Activated naive CD8-positive, alpha-beta T cell treated with anti-CD3 and anti-CD28 coated beads, Interleukin-2, amount 10 ng/mL, durations not matched to agents 7 days and 5 days (primary cell): ENCODE measurements around the gene ACSL3. TPM values are rescaled to one million over a fixed set of nuclear protein-coding genes. Genes with fewer than 3 reads are reported as not detected.
"Not testable (repeated sequence)": the region's sequence is repeated elsewhere in the genome, so short reads cannot be mapped to it uniquely, and the experiment has no call there.

Experiments
- ATAC-seq: fragments of 150-1000 bp; cut with Tn5 transposase; one replicate; pipeline ENCODE4 v1.10.0; 2021; ENCODE audit warnings: low read depth, moderate library complexity
- POLR2A ChIA-PET: fragments of 350-600 bp; sonication (Branson Sonifier 250); formaldehyde crosslinking; loops from one replicate; lab custom pipeline; 2021; ENCODE audit warnings: antibody characterized with exemption; lab: Charles Lee
- DNase-seq: peaks from one replicate; pipeline ENCODE4 v3.0.0; 2021
- H3K27ac Mint-ChIP-seq: one replicate; pipeline ENCODE4 v1.8.0; 2022; ENCODE audit warnings: mild to moderate bottlenecking, mixed read lengths
- H3K27me3 Mint-ChIP-seq: one replicate; pipeline ENCODE4 v1.8.0; 2022; ENCODE audit warnings: mild to moderate bottlenecking, moderate library complexity, mixed read lengths
- H3K36me3 Mint-ChIP-seq: one replicate; pipeline ENCODE4 v1.8.0; 2021; ENCODE audit warnings: mild to moderate bottlenecking, mixed read lengths
- H3K4me1 Mint-ChIP-seq: one replicate; pipeline ENCODE4 v1.8.0; 2021; ENCODE audit warnings: mixed read lengths
- H3K4me3 Mint-ChIP-seq: one replicate; pipeline ENCODE4 v1.8.0; 2022; ENCODE audit warnings: mild to moderate bottlenecking, moderate library complexity, mixed read lengths
- H3K9me3 Mint-ChIP-seq: one replicate; pipeline ENCODE4 v1.8.0; 2021; ENCODE audit warnings: mixed read lengths
- total RNA-seq, 2 experiments: library from RNA; stranded (reverse); gene quantifications; one replicate each; pipeline ENCODE4 v1.2.3, GENCODE V29; 2021

The ACSL3 gene
- total RNA-seq, 2 experiments from 2014 or later = 47.7 to 50.9 TPM

DNA sequence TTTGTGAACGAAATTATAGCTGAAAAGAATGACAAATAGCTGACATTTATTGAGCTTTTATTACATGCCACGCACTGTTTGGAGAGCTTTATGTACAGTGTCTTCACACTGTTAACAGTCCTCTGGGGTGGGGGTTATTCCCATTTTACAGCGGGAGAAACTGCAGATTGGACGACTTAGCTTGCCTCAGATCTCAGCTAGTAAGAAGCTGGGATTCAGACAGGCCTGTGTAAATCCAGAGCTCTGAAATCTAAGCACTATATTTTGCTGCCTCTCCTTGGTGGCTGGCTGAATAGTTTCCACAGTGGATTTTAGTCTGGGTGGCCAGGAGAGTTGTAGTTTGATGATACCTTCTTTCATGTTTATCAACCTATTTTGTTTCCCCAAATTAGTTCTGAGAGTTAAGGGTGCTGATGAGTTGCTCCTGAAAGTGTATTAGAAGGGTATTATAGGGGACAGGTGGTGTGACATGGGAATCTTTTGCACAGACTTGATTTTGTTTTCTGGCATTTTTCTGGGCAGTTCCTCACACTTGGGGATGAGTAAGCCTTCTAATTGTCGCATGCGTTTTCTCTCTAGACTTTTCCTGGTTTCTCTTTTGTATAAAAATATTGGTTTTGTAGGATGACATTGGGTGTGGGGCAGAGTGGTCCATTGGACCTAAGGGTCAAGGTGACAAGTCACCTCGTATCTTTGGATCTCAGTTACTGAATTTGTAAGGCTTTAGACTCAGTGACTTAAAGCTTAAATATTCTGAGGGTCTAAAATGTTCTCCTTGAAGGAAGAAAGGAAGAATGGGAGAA is 1.5 kb downstream of the ACSL3 start:
- Mint-ChIP-seq H3K36me3 (no peaks in the 10 kb centered on the region), H3K9me3 (no peaks in the 10 kb centered on the region), H3K27me3 (peaks cover 15% of the 10 kb centered on the region), H3K4me3 (no peak overlapping the region), H3K27ac (no peak overlapping the region), H3K4me1 (peaks cover 8% of the 10 kb centered on the region)
- ATAC-seq = no peak
- DNase-seq = no peak
- POLR2A ChIA-PET = interaction anchor here (0.6 to 2.6 kb wide), 8 partner anchors 9 to 1537 kb away, joined by 3 to 13 read pairs (median 4); no protein-coding TSS in a partner anchor

DNA sequence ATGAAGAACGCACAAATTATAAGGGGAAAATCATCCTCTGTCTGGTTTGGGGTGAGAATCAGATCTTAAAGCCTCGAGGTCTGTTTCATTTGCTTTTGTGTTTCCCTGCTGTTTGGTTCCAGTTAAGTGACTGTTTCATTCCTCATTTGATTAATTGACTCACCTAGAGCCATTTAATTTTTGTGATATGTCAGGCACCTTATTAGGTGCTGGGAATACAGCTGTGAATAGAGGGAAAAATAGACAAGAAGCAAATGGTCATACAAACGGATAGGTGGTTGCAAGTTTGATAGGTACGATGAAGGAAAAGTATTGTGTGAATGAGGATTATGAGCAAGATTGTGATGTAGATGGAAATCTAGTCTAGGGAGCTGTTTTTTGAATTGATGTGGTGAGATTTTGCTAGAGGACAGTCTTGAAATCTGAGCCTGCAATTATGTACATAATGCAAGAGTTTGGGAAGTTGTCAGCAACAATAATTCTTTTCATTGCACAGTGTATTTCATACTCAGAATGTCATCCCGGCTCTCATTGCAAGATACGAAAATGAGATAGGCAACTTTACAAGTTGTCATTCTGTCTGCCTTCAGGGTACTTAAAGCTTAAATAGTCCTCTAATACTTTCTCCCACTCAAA is 2.2 kb downstream of the ACSL3 start:
- Mint-ChIP-seq H3K36me3 (no peaks in the 10 kb centered on the region), H3K4me1 (peaks cover 8% of the 10 kb centered on the region), H3K27ac (no peak overlapping the region), H3K9me3 (no peaks in the 10 kb centered on the region), H3K4me3 (no peak overlapping the region), H3K27me3 (peaks cover 9% of the 10 kb centered on the region)
- DNase-seq = no peak
- POLR2A ChIA-PET = interaction anchor here (1.0 kb wide), 1 partner anchor 73 kb away, joined by 4 read pairs; no protein-coding TSS in a partner anchor
- no peak for ATAC-seq

GRCh38 chr2:222864296-222864695 is 3.5 kb downstream of the ACSL3 start:
- ATAC-seq (no peak), DNase-seq (no peak)
- Mint-ChIP-seq H3K27ac (no peak overlapping the region), H3K36me3 (no peaks in the 10 kb centered on the region), H3K4me1 (peaks cover 8% of the 10 kb centered on the region), H3K9me3 (no peaks in the 10 kb centered on the region), H3K4me3 (no peak overlapping the region), H3K27me3 (peaks cover 4% of the 10 kb centered on the region)
- POLR2A ChIA-PET = no interaction called here

GRCh38 chr2:222865301-222865700 is 4.5 kb downstream of the ACSL3 start:
- Mint-ChIP-seq H3K36me3 (no peaks in the 10 kb centered on the region), H3K4me3 (no peak overlapping the region), H3K9me3 (no peaks in the 10 kb centered on the region), H3K27me3 (no peaks in the 10 kb centered on the region), H3K27ac (no peak overlapping the region), H3K4me1 (peaks cover 6% of the 10 kb centered on the region)
- no peak for DNase-seq
- no peak for ATAC-seq
- POLR2A ChIA-PET = no interaction called here

GRCh38 chr2:222866358-222866960 is 5.6 kb downstream of the ACSL3 start:
- no peak overlapping the region for H3K4me3 Mint-ChIP-seq
- ATAC-seq (no peak), DNase-seq (no peak)
- H3K9me3 Mint-ChIP-seq = no peaks in the 10 kb centered on the region
- no peak overlapping the region for H3K27ac Mint-ChIP-seq
- POLR2A ChIA-PET = no interaction called here
- peaks cover 6% of the 10 kb centered on the region for H3K4me1 Mint-ChIP-seq
- no peaks in the 10 kb centered on the region for H3K36me3 Mint-ChIP-seq
- H3K27me3 Mint-ChIP-seq = no peaks in the 10 kb centered on the region

- not testable (repeated sequence) for ATAC-seq, H3K9me3 Mint-ChIP-seq, H3K27me3 Mint-ChIP-seq, H3K36me3 Mint-ChIP-seq, H3K27ac Mint-ChIP-seq, H3K4me1 Mint-ChIP-seq, H3K4me3 Mint-ChIP-seq, DNase-seq
- POLR2A ChIA-PET = interaction anchor here (0.5 kb wide), 1 partner anchor 154 kb away, joined by 3 read pairs; no protein-coding TSS in a partner anchor
Observed at GRCh38 chr2:222868560-222869251, 7.9 kb downstream of the ACSL3 start.

DNA sequence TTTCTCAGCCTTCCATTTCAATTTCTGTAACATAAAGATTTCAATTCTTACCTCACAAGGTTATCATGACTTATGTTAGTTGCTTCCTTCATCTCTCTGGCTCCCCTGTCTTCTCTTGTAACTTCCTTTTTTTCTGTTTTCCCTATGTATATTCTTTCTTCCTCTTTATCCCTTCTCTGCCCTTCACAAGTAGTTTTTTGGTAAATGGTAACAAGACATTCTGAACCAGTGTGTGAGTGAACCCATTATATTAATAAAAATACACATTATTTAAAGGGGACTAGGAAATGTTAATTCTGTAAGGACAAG is 8.4 kb downstream of the ACSL3 start:
- no peaks in the 10 kb centered on the region for H3K9me3 Mint-ChIP-seq
- DNase-seq = no peak
- no peaks in the 10 kb centered on the region for H3K27me3 Mint-ChIP-seq
- no peak for ATAC-seq
- H3K4me1 Mint-ChIP-seq = peaks cover 8% of the 10 kb centered on the region
- H3K27ac Mint-ChIP-seq = no peak overlapping the region
- H3K36me3 Mint-ChIP-seq = no peaks in the 10 kb centered on the region
- no peak overlapping the region for H3K4me3 Mint-ChIP-seq
- POLR2A ChIA-PET = interaction anchor here (0.5 kb wide), 1 partner anchor 154 kb away, joined by 3 read pairs; no protein-coding TSS in a partner anchor

GRCh38 chr2:222871291-222871690 is 10.5 kb downstream of the ACSL3 start:
- H3K4me1 Mint-ChIP-seq = peaks cover 4% of the 10 kb centered on the region
- ATAC-seq = no peak
- POLR2A ChIA-PET = interaction anchor here (1.1 kb wide), 1 partner anchor 9 kb away, joined by 3 read pairs; no protein-coding TSS in a partner anchor

DNA sequence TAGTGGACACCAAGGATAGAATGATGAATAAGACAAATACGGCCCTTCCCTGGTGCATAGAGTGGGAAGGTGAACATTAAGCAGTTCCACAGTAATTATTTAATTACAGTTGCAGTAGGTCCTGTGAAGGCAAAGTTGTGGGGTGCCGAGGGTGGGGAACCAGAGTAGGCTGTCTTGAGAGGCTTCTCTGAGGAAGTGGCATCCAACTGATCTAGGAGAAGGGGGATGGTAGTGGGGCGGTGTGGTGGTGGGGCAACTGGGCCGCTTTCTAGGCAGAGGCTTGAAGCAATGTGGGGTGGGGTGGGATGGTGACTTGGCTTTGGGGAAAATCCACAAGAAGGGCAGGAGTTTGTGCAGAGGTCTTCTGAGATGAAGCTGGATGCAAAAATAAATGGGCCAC is 11.7 kb downstream of the ACSL3 start:
- Mint-ChIP-seq H3K4me1 (peaks cover 6% of the 10 kb centered on the region), H3K9me3 (no peaks in the 10 kb centered on the region), H3K4me3 (no peak overlapping the region), H3K27me3 (no peaks in the 10 kb centered on the region), H3K36me3 (no peaks in the 10 kb centered on the region), H3K27ac (no peak overlapping the region)
- POLR2A ChIA-PET = no interaction called here
- DNase-seq (no peak), ATAC-seq (no peak)

More at GRCh38 chr2:222871291-222871690, 10.5 kb downstream of the ACSL3 start:
- H3K4me3 Mint-ChIP-seq = no peak overlapping the region
- H3K27ac Mint-ChIP-seq = no peak overlapping the region
- no peaks in the 10 kb centered on the region for H3K27me3 Mint-ChIP-seq
- DNase-seq = no peak
- H3K36me3 Mint-ChIP-seq = no peaks in the 10 kb centered on the region
- no peaks in the 10 kb centered on the region for H3K9me3 Mint-ChIP-seq

- H3K4me1 Mint-ChIP-seq = peaks cover 14% of the 10 kb centered on the region
- H3K9me3 Mint-ChIP-seq = no peaks in the 10 kb centered on the region
- H3K27ac Mint-ChIP-seq = no peak overlapping the region
- no peaks in the 10 kb centered on the region for H3K27me3 Mint-ChIP-seq
- no peaks in the 10 kb centered on the region for H3K36me3 Mint-ChIP-seq
- no peak for DNase-seq
- no peak for ATAC-seq
- POLR2A ChIA-PET = interaction anchor here (0.5 kb wide), 1 partner anchor 32 kb away, joined by 3 read pairs; no protein-coding TSS in a partner anchor
- H3K4me3 Mint-ChIP-seq = no peak overlapping the region
Observed at GRCh38 chr2:222875482-222875881, 14.6 kb downstream of the ACSL3 start.

DNA sequence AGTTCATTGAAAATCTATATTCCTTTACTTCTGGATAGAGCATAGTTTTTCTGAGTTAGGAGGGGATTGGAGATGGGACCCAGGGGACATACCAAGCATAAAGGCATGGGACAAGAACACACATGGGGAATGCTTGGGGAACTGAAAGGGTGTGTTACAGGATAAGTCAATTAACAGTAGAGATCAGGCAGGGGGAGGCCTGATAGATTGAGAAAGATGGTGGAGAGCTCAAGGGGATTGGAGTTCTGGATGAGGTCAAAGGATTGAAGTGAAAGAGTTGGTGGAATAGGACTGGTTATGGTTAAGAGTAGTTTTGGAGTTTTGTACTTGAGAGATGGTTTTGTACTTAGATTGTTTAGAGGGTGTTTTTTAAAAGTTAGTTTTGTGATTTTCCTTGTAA is 16.1 kb downstream of the ACSL3 start:
- Mint-ChIP-seq H3K27ac (no peak overlapping the region), H3K4me3 (no peak overlapping the region), H3K4me1 (peaks cover 14% of the 10 kb centered on the region), H3K27me3 (no peaks in the 10 kb centered on the region), H3K9me3 (no peaks in the 10 kb centered on the region), H3K36me3 (no peaks in the 10 kb centered on the region)
- ATAC-seq = no peak
- DNase-seq = no peak
- POLR2A ChIA-PET = no interaction called here

- Mint-ChIP-seq H3K27ac (no peak overlapping the region), H3K27me3 (no peaks in the 10 kb centered on the region), H3K9me3 (no peaks in the 10 kb centered on the region), H3K4me1 (peaks cover 10% of the 10 kb centered on the region), H3K4me3 (no peak overlapping the region), H3K36me3 (no peaks in the 10 kb centered on the region)
- ATAC-seq (no peak), DNase-seq (no peak)
- POLR2A ChIA-PET = no interaction called here
Observed at GRCh38 chr2:222877556-222878300, 16.9 kb downstream of the ACSL3 start.
